Measurements from ENCODE around the gene LNPK.
"Not testable (repeated sequence)": the region's sequence is repeated elsewhere in the genome, so short reads cannot be mapped to it uniquely, and the experiment has no call there.

LNPK gene

DNA sequence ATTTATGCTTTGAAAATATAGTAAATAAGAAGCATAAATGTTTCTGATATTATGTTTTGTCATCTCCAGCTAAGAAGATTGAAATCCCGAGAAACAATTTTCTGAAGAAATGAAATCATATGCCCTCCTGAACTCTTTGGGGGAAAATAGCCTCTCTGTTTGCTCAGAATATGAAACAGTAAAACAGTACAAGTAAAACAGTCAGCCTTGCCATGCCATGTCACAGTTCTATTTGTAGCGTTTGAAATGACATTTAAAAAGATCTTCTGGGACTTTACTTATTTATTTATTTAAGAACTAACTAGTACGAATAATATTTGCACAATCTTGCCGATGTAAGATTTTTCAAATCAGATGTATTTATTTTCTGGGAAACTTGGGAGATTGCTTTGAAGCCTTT lies 98.0 kb downstream of the LNPK start:
- DNase-seq (ENCODE audit: low read depth) = no peak

DNA sequence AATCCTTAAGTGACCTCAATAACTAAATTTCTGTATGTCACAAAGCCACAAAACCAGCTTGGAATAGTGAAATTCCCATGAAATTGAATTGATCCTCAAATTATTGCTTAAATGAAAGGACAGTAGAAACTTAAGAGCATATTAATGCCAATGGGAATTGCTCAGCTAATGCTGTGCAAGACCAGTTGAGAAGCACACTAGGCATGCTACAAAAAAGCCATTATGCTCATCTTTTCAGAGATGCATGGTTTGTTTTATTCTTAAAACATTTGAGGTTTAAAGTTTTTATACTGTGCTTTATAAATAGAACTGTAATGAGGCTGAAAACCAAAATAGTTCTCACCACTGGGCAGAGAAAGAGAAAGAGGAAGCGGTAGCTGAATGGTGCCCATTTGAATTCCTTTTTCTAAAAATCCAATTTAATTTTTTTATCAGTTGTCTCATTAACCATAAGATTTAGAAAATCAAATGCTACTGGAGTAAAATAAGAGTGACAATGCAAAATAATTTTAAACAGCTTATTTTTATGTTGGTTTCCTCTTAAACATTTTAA lies 98.6 kb downstream of the LNPK start:
- no peak for DNase-seq (ENCODE audit: low read depth)

DNA sequence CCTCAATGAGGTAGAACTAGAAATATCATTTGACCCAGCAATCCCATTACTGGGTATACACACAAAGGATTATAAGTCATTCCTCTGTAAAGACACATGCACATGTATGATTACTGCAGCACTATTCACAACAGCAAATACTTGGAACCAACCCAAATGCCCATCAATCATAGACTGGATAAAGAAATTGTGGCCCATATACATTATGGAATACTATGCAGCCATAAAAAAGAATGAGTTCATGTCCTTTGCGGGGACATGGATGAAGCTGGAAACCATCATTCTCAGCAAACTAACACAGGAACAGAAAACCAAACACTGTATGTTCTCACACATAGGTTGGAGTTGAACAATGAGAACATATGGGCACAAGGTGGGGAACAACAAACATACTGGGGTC lies 106.1 kb downstream of the LNPK start:
- not testable (repeated sequence) for DNase-seq (ENCODE audit: low read depth)

DNA sequence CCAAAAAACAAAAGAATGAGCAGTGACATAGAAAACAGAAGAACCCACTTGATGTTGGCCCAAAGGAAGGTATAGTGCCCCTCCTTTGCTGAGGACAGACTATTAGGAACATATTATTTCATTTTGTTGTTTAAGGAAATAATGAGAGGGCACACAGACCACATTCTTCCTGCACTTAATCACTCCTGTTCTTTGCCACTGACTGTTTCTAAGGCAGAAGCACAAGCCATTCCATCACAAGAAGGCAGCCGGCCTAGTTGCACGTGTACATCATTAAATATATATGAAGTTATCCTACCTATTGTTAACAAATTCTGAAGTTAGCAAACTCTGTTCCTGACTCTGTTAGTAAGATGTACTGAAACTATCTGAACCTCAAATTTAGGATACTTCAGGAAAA lies 110.0 kb downstream of the LNPK start:
- DNase-seq (ENCODE audit: low read depth) = no peak

DNA sequence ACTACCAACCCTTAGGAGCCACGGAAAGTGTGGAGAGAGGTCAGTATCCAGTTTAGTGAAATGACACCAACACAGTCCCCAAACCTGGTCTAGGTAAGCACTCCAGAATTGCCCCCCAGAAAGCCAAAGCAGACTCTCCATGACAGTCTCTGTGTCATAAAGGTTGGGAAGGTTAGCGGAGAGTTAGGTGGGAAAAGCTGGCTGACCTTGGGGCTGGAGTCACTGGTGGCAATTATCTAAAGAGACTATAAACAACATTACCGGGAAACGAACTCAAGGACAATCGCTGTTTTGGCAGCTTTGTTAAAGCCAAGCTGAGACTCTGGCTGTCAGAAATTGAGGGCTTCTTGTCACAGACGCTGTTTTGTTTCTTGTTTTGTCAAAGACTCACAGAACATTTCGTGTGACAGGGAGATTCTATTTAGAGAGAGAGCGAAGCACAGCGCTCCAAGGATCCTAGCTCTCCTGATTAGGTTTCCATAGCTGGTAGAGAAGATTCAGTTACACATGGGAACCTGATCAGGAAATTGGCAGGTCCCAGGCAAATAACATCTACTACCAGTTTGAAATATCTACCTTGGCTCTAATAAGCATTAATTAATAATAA lies 111.3 kb downstream of the LNPK start:
- no peak for DNase-seq (ENCODE audit: low read depth)

DNA sequence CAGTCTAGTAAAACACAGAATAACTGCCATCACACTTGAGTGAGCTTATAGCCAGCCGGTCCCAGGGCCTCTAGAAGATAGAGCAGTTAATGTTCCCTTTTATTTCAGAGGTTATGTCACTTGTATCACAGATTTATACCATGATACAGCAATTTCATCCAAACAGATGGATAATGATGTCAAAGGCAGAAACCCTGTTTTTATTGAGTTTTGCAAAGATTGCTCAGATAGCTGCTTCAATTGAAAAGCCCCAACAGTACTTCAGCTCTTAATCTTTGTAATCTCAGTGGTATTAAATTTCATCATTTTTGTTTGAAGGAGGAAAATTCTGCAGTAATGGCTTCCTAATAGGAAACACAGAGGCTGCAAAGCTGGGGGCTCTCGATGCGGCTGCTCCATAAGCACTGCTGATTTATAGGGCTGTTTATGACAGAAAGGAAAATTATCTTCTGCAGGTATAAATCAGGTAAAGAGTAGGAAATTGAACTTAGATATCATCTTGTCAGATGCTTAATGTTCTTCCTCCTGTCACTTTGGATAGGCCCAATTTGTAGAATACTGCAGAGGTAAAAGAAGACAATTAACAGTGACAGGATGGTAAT lies 112.3 kb downstream of the LNPK start:
- DNase-seq (ENCODE audit: low read depth) = no peak

DNA sequence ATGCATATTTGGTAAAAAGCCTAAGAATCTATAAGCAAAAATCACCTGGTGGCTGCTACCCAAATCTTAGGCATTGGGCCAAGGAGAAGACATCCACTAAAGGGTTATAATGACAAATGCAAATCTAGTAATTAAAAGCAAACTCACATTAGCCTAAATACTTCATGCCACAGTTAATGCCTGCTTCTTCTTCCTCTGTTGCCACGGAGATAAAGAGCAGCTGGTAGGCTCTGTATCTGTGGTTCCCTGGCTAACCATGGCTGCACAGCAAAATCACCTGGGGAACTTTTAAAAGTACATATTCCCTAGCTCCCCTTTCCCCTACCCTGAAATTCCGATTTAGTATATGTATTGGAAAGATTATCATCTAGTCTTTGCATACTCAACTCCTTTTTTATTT lies 114.3 kb downstream of the LNPK start:
- no peak for DNase-seq (ENCODE audit: low read depth)

DNA sequence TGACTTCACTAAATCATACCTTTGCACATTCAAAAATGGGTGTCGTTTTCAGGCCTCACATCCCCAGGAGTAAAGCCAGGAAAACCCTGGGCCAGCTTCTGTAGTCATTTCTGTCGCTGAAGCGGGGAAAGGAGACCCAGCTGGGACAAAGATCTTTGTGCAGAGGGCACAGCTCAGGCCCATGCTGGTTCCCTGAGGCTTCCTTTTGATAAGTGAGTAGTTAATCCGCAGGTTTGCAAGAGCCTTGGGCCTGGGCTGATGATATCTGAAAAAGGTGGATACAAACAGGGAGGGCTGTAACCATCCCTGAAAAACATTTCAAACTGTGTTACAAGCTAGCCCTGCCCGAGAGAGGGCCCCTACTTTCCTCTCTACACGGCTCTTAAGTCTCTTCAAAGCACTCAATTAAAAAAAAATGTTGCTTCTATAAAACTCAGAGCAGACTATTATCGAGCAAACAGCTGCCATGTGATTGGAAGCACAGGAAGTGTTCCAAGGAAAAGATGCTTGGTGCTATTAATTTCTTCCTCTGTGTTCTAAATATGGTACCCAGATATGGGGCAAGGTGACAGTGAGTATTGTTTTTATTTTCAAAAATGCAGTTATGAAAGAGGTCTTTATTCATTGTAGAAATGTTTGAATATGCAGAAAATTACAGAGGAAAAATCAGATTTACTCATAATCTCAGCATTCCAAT lies 117.2 kb downstream of the LNPK start:
- no peak for DNase-seq (ENCODE audit: low read depth)

DNA sequence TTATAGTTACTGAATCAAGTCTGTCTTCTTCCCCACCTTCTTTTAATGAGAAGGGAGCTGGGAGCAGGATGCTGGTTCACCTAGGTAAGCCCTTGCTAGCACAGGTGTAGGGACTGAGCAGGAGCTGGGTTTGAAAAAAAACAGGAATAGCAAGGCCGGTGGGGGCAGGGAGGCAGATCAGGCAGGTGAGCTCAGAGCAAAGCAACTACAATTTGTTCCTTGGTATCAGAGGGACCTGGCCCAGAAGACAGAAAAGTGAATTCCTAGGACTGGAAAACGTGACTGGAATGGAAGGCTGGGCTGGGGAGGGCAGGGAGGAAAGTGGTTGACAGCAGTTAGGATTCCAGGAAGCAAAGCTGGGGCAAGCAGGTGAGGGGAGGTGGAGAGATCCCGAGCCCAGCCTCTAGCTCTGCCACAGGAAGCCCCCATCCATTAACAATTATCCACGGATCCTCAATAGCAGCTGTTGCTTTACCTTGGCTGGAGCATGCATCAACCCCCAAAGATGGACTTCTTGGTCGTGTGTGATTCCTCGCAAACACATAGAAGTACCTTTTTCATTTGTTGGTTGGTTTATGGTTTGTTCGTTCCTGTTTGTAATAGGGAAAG lies 118.4 kb downstream of the LNPK start:
- DNase-seq (ENCODE audit: low read depth) = no peak

DNA sequence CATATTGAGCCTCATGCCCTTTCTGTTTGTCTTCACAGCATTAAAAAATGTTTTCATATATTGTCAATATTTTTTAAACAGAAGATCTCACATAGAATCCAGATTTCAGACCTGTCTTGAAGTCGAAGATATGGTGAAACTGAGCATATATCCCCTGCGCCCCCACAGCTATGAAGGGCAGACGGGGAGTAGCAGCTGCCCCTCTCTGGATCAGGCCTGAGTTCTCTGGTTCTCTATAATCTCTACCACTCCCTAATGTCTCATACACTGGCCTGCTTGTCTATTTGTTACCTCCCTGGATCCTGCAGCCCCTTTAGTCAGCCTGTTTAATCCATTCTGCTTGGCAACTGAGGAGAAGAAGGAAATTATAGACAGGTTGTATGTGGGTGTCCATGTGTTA lies 122.4 kb downstream of the LNPK start:
- DNase-seq (ENCODE audit: low read depth) = no peak

DNA sequence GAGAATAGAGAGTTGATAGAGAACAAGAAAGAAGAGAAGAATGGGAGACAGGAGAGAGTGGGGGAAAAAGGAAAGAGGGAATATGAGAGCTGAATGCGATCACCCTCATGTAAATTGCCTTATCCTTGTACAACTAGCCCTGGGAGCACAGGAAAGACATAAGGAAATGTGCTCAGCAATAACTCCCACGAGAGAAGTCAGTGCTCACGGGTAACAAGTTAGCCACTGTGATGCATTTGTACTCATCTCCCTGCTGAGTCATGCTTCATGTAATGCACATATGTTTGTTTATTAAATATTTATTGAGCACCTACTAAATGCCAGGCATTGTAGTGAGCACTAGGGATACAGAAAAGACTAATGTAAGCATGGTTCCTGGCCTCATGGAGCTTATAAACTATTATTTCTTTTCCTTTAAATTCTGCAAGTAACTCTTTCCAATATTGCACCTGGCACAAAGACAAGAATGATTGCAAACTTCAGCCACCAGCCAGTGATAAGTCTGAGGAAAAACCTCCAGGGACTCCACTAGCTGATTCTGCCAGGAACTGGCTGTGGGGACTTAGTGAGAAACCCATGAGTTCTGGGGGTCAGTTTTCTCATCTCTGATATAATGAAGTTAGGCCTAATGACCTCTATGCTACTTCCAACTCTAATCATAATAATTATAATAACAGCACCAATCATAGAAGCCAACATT lies 124.1 kb downstream of the LNPK start:
- no peak for DNase-seq (ENCODE audit: low read depth)

DNA sequence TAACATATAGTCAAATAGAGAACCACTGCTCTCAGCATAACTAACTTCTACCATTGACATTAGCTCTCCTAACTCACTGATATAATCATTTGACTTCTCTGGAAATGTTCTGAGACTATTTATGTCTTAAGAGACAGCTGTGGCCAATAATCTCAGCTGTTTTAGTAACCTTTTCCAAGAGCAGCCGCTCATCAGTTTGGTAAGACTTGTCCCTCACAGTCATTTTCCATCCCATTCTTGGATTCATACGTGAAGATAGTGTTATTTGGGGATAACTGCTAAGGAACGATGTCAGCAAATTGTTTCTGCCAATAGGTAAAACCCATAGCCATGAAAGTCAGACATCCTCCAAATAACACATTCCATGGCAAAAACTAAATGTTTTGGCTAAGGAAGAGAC lies 127.8 kb downstream of the LNPK start:
- no peak for DNase-seq (ENCODE audit: low read depth)
